SH-SY5Y (cell line): ENCODE measurements around the gene CEP78.

Source experiments
- GATA2 ChIP-seq: IDR thresholded peaks from 2 replicates; pipeline ENCODE4 v1.6.1; 2011; ENCODE audit warnings: mild to moderate bottlenecking, low read depth, low read length
- GATA3 ChIP-seq: IDR thresholded peaks from 2 replicates; pipeline ENCODE4 v1.6.1; 2011; ENCODE audit warnings: low read depth, mild to moderate bottlenecking, low read length, moderate library complexity

DNA sequence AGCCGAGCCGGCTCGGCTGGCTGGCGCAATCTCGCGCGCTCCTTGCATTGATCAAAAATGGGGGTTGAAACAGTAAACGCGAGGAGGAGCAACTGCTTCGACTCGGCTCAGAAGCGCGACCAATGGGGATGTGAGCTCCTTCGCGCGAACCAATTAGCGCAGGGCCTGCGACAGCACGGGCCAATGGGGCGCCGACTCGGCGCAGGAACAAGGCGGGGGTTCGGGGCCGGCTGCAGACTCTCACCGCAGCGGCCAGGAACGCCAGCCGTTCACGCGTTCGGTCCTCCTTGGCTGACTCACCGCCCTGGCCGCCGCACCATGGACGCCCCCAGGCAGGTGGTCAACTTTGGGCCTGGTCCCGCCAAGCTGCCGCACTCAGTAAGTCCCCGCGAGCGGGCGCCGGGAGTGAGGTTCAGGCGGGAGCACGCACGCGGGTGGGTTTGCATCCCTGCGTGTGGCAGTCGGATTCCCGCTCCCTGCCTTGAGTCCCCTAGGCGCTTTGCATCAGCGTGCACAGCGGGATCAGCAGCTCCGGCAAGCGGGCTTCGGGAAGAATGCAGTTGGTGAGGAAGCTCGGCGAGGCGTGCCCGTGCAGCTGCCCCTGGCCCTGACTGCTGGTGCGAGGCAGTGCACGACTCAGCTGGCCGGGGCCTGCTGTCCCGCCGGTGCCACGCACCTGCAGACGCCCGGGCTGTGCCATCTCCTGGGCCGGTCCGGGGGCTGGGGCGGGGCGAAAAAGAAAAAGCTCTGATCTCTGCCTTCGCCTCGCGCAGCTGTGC is 61.2 kb downstream of the CEP78 start, which contains the start of gene PSAT1:
- TF ChIP-seq GATA2 (no peak), GATA3 (no peak)
